T47D (cell line): ENCODE results near the gene MAGI2.
A peak's percentile ranks its signal among the peaks of the same experiment; 100 is the strongest.

ENCODE experiments used
- DNase-seq, 2 experiments: peaks; one replicate each; pipeline versions ENCODE4 v3.0.0 to v3.0.0-alpha.2; 2011 to 2012; ENCODE audit warnings: low read depth in 1 of 2, low spot score in 1 of 2
- JUND ChIP-seq: IDR thresholded peaks from 2 replicates; pipeline ENCODE4 v1.6.1; 2012; ENCODE audit warnings: low read depth
- in situ Hi-C: cut with HindIII; loops from 2 replicates; pipeline ENCODE4 v1.10.0; 2016; ENCODE audit warnings: low sequenced_read_pairs, low pct_unique_long_range_greater_than_20kb

MAGI2 gene

GRCh38 chr7:79302293-79302692 is 151.2 kb downstream of the MAGI2 start:
- no peak for TF ChIP-seq JUND
- in situ Hi-C loops: no loop called here
- no peak for DNase-seq

- in situ Hi-C loops: no loop called here
- no peak for DNase-seq
- no peak for TF ChIP-seq JUND
Measured at GRCh38 chr7:79301419-79301818, 152.0 kb downstream of the MAGI2 start.

- DNase-seq: no peak
- in situ Hi-C loops: no loop called here
- TF ChIP-seq JUND: no peak
Measured at GRCh38 chr7:79300573-79300972, 152.9 kb downstream of the MAGI2 start.

- TF ChIP-seq JUND: no peak
- DNase-seq: peak; percentile 33 to 77
- in situ Hi-C loops: no loop called here
Measured at GRCh38 chr7:79298145-79298760, 155.2 kb downstream of the MAGI2 start.

GRCh38 chr7:79296553-79297320 is 156.7 kb downstream of the MAGI2 start:
- in situ Hi-C loops: no loop called here
- no peak for DNase-seq
- no peak for TF ChIP-seq JUND

- peak; percentile 38 to 93 for DNase-seq
- in situ Hi-C loops: no loop called here
- TF ChIP-seq JUND: no peak; the same call in 1 of the 2 replicates
Measured at GRCh38 chr7:79293655-79294142, 159.8 kb downstream of the MAGI2 start.

- no peak for TF ChIP-seq JUND
- DNase-seq: no peak
- in situ Hi-C loops: no loop called here
Measured at GRCh38 chr7:79292834-79293233, 160.6 kb downstream of the MAGI2 start.

- DNase-seq: no peak
- in situ Hi-C loops: no loop called here
- TF ChIP-seq JUND: no peak
Measured at GRCh38 chr7:79291498-79291865, 162.0 kb downstream of the MAGI2 start.

- in situ Hi-C loops: no loop called here
- no peak for DNase-seq
- no peak for TF ChIP-seq JUND
Measured at GRCh38 chr7:79290841-79291497, 162.5 kb downstream of the MAGI2 start.

GRCh38 chr7:79290398-79290797 is 163.1 kb downstream of the MAGI2 start:
- no peak for DNase-seq
- TF ChIP-seq JUND: no peak
- in situ Hi-C loops: no loop called here

GRCh38 chr7:79288655-79289054 is 164.8 kb downstream of the MAGI2 start:
- in situ Hi-C loops: no loop called here
- no peak for TF ChIP-seq JUND
- no peak for DNase-seq

GRCh38 chr7:79287981-79288380 is 165.5 kb downstream of the MAGI2 start:
- DNase-seq: no peak
- no peak for TF ChIP-seq JUND
- in situ Hi-C loops: no loop called here

- in situ Hi-C loops: no loop called here
Measured at GRCh38 chr7:79286181-79286580, 167.3 kb downstream of the MAGI2 start.

More at GRCh38 chr7:79286181-79286580, 167.3 kb downstream of the MAGI2 start:
- TF ChIP-seq JUND: no peak
- DNase-seq: no peak
